Glutamatergic neuron (in vitro differentiated cells): Measurements from ENCODE around the gene LRRC73. TPM values are rescaled to one million over a fixed set of nuclear protein-coding genes. Genes with fewer than 3 reads are reported as not detected.

Experiments
- DNase-seq: peaks from one replicate; pipeline ENCODE4 v3.0.0; 2022
- H3K27ac Mint-ChIP-seq: one replicate; pipeline ENCODE4 v1.8.0; 2020; ENCODE audit warnings: mild to moderate bottlenecking, mixed read lengths, inconsistent platforms; ENCODE audit not compliant: unreplicated experiment
- H3K27me3 Mint-ChIP-seq: one replicate; pipeline ENCODE4 v1.8.0; 2020; ENCODE audit warnings: mild to moderate bottlenecking, moderate library complexity, mixed read lengths, inconsistent platforms; ENCODE audit not compliant: unreplicated experiment
- H3K36me3 Mint-ChIP-seq: one replicate; pipeline ENCODE4 v1.8.0; 2020; ENCODE audit warnings: mild to moderate bottlenecking, mixed read lengths, inconsistent platforms; ENCODE audit not compliant: unreplicated experiment
- H3K4me1 Mint-ChIP-seq: one replicate; pipeline ENCODE4 v1.8.0; 2020; ENCODE audit warnings: mild to moderate bottlenecking, low read depth, mixed read lengths, inconsistent platforms; ENCODE audit not compliant: unreplicated experiment
- H3K4me3 Mint-ChIP-seq: one replicate; pipeline ENCODE4 v1.8.0; 2020; ENCODE audit warnings: mild to moderate bottlenecking, mixed read lengths, inconsistent platforms; ENCODE audit not compliant: unreplicated experiment
- H3K9me3 Mint-ChIP-seq: one replicate; pipeline ENCODE4 v1.8.0; 2020; ENCODE audit warnings: mild to moderate bottlenecking, moderate library complexity, mixed read lengths, inconsistent platforms; ENCODE audit not compliant: unreplicated experiment
- CTCF ChIP-seq: fragments of 200-600 bp; sonication (generic); IDR thresholded peaks from one replicate; pipeline ENCODE4 v1.5.0; 2021; ENCODE audit not compliant: partially characterized antibody, unreplicated experiment
- total RNA-seq: library from RNA; stranded (reverse); fragmentation: NEBNext Ultra II Directional; extraction: Animal tissue kit (Norgen Biotek cat#: 25700); gene quantifications from one replicate; pipeline ENCODE4 v1.2.1, GENCODE V29; 2021; ENCODE audit not compliant: unreplicated experiment

LRRC73 gene
- total RNA-seq, 1 donor from 2014 or later: 1.2 TPM

DNA sequence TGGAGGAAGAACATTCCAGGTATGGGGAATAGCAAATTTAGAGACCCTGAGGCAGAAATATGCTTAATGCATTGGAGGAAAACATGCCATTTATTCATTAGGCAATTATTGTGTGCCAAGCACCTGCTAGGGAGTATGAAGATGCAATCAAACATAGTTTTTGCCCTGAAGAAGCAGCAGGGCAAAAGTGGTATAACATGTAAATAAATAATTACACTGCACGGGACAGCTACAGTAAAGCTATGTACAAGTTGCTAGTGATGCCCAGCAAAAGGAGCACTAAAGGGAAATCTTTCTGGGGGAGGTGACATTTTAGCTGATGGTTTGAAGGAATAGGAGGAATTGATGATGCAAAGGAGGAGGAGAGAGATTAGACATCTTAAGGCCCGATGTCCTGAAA is 33.4 kb downstream of the LRRC73 start:
- TF ChIP-seq CTCF: no peak
- H3K4me1 Mint-ChIP-seq: peaks cover 26% of the 10 kb centered on the region
- no peak for DNase-seq

DNA sequence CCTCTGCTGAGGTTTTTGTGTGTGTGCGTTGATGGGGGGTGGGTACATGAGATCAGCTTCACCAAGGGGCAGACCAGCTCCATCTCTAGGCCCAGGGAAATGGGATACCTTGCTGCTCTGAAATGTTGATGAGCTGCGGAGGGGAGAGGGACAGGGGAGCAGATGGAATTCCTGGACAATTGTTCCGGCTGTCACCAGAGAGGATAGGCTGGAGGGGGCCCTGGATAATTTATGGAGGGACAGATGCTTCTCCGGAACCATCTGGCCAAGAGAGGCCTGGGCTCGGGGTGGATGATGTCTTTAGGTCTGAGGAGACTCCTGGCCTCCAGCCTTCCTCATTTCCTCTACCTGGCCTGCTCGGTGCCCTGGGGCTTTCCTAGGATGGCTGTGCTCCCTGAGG is 34.6 kb downstream of the LRRC73 start:
- Mint-ChIP-seq H3K4me1 (peaks cover 23% of the 10 kb centered on the region), H3K27me3 (no peaks in the 10 kb centered on the region), H3K9me3 (peaks cover 6% of the 10 kb centered on the region), H3K36me3 (no peaks in the 10 kb centered on the region), H3K4me3 (peak overlapping the region; percentile 57), H3K27ac (peak overlapping the region; percentile 36)
- DNase-seq: peak; percentile 46
- no peak for TF ChIP-seq CTCF

More for the DNA sequence above, 33.4 kb downstream of the LRRC73 start:
- Mint-ChIP-seq H3K9me3 (peaks cover 6% of the 10 kb centered on the region), H3K27ac (peak overlapping the region; percentile 69), H3K4me3 (peak overlapping the region; percentile 98), H3K36me3 (no peaks in the 10 kb centered on the region), H3K27me3 (no peaks in the 10 kb centered on the region)

- no peak for TF ChIP-seq CTCF
- H3K36me3 Mint-ChIP-seq: no peaks in the 10 kb centered on the region
- peaks cover 6% of the 10 kb centered on the region for H3K9me3 Mint-ChIP-seq
- H3K4me1 Mint-ChIP-seq: peaks cover 21% of the 10 kb centered on the region
- no peak for DNase-seq
- H3K27ac Mint-ChIP-seq: no peak overlapping the region
- H3K27me3 Mint-ChIP-seq: no peaks in the 10 kb centered on the region
- H3K4me3 Mint-ChIP-seq: no peak overlapping the region
Observed at GRCh38 chr6:43472515-43472914, 37.6 kb downstream of the LRRC73 start.

GRCh38 chr6:43471399-43471798 is 38.7 kb downstream of the LRRC73 start:
- TF ChIP-seq CTCF: no peak
- H3K27me3 Mint-ChIP-seq: no peaks in the 10 kb centered on the region
- H3K9me3 Mint-ChIP-seq: peaks cover 6% of the 10 kb centered on the region
- no peaks in the 10 kb centered on the region for H3K36me3 Mint-ChIP-seq
- peaks cover 12% of the 10 kb centered on the region for H3K4me1 Mint-ChIP-seq
- no peak for DNase-seq
- H3K27ac Mint-ChIP-seq: no peak overlapping the region
- H3K4me3 Mint-ChIP-seq: no peak overlapping the region

GRCh38 chr6:43469947-43470346 is 40.2 kb downstream of the LRRC73 start:
- TF ChIP-seq CTCF: no peak
- no peak for DNase-seq
- no peaks in the 10 kb centered on the region for H3K36me3 Mint-ChIP-seq
- H3K4me3 Mint-ChIP-seq: no peak overlapping the region
- H3K9me3 Mint-ChIP-seq: no peaks in the 10 kb centered on the region
- peaks cover 8% of the 10 kb centered on the region for H3K4me1 Mint-ChIP-seq
- no peaks in the 10 kb centered on the region for H3K27me3 Mint-ChIP-seq
- no peak overlapping the region for H3K27ac Mint-ChIP-seq
